ENCODE data around the gene COX7A2. TPM values are rescaled to one million over a fixed set of nuclear protein-coding genes. Genes with fewer than 3 reads are reported as not detected.

Gene COX7A2
- total and polyA plus RNA-seq, 2 of the 13 experiments (the other 11 are each of a cell fraction or from before 2014, with no cell fraction given) = 407 to 556 TPM

DNA sequence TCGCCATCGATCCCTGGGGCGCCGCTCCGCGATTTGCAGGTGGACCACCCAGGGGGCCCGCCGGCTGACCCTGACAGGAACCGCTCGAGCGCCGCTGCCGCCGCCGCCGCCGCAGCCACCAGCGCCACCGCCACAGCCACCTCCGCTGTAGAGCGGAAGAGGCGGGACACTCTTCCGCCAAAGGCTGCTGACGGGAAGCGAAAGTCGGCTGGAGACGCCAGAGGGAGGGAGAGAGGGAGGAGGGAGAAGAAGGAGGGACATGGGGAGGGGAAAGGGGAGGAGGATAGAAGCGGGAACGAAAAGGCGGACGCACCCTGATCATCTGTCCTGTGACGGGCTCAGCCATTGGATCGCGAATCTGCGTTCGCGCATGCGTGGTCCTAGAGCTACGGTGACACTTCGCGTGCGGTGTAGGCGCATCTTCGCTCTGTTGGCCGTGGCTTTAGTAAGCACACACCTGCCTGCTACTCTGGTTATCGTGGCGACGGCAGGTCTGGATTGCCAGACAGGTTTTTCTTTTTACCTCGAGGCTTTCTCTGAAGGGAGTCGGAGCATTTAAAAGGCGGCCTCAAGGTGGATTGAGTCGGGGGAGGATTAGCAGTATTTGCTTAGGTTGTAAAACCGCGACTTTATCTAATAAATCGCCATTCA, 41.2 kb upstream of the COX7A2 start, which contains the start of gene TMEM30A (continued):
- TF ChIP-seq, protein P1, sequence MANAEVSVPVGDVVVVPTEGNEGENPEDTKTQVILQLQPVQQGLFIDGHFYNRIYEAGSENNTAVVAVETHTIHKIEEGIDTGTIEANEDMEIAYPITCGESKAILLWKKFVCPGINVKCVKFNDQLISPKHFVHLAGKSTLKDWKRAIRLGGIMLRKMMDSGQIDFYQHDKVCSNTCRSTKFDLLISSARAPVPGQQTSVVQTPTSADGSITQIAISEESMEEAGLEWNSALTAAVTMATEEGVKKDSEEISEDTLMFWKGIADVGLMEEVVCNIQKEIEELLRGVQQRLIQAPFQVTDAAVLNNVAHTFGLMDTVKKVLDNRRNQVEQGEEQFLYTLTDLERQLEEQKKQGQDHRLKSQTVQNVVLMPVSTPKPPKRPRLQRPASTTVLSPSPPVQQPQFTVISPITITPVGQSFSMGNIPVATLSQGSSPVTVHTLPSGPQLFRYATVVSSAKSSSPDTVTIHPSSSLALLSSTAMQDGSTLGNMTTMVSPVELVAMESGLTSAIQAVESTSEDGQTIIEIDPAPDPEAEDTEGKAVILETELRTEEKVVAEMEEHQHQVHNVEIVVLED (CRISPR knock-in tag; IDR thresholded peaks at IDR 0.05; ENCODE audit: borderline replicate concordance) = peak; percentile 75
- TF ChIP-seq ZNF607 (CRISPR knock-in tag; IDR thresholded peaks at IDR 0.05; ENCODE audit: borderline replicate concordance) (peak; percentile 79; the same call in 1 of the 2 replicates), ZNF138 (CRISPR knock-in tag; IDR thresholded peaks at IDR 0.05; ENCODE audit: low read depth) (no peak), PRPF4 (IDR thresholded peaks at IDR 0.05; ENCODE audit: low read depth, low read length, poor library complexity, severe bottlenecking) (no peak), ZFP1 (CRISPR knock-in tag; IDR thresholded peaks at IDR 0.05) (no peak), ZNF251 (CRISPR knock-in tag; IDR thresholded peaks at IDR 0.05) (peak; percentile 56; the same call in 1 of the 2 replicates), NCOA5 (CRISPR knock-in tag; IDR thresholded peaks at IDR 0.05) (no peak), NCOA2 (CRISPR knock-in tag; IDR thresholded peaks at IDR 0.05) (no peak), BRD4 (CRISPR knock-in tag; IDR thresholded peaks at IDR 0.05) (no peak), DPF2 (CRISPR knock-in tag; IDR thresholded peaks at IDR 0.05; ENCODE audit: borderline replicate concordance, low read depth) (no peak), KLF6 (CRISPR knock-in tag; IDR thresholded peaks at IDR 0.05) (peak; percentile 22; the same call in 1 of the 2 replicates), ADNP (CRISPR knock-in tag; IDR thresholded peaks at IDR 0.05) (no peak)
- TF ChIP-seq, protein P2, sequence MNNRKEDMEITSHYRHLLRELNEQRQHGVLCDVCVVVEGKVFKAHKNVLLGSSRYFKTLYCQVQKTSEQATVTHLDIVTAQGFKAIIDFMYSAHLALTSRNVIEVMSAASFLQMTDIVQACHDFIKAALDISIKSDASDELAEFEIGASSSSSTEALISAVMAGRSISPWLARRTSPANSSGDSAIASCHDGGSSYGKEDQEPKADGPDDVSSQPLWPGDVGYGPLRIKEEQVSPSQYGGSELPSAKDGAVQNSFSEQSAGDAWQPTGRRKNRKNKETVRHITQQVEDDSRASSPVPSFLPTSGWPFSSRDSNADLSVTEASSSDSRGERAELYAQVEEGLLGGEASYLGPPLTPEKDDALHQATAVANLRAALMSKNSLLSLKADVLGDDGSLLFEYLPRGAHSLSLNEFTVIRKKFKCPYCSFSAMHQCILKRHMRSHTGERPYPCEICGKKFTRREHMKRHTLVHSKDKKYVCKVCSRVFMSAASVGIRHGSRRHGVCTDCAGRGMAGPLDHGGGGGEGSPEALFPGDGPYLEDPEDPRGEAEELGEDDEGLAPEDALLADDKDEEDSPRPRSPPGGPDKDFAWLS (CRISPR knock-in tag; IDR thresholded peaks at IDR 0.05; ENCODE audit: borderline replicate concordance) = peak; percentile 43; the same call in 1 of the 2 replicates
- TF ChIP-seq, protein P3, sequence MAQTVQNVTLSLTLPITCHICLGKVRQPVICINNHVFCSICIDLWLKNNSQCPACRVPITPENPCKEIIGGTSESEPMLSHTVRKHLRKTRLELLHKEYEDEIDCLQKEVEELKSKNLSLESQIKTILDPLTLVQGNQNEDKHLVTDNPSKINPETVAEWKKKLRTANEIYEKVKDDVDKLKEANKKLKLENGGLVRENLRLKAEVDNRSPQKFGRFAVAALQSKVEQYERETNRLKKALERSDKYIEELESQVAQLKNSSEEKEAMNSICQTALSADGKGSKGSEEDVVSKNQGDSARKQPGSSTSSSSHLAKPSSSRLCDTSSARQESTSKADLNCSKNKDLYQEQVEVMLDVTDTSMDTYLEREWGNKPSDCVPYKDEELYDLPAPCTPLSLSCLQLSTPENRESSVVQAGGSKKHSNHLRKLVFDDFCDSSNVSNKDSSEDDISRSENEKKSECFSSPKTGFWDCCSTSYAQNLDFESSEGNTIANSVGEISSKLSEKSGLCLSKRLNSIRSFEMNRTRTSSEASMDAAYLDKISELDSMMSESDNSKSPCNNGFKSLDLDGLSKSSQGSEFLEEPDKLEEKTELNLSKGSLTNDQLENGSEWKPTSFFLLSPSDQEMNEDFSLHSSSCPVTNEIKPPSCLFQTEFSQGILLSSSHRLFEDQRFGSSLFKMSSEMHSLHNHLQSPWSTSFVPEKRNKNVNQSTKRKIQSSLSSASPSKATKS (CRISPR knock-in tag; IDR thresholded peaks at IDR 0.05) = no peak
- TF ChIP-seq, protein P4, sequence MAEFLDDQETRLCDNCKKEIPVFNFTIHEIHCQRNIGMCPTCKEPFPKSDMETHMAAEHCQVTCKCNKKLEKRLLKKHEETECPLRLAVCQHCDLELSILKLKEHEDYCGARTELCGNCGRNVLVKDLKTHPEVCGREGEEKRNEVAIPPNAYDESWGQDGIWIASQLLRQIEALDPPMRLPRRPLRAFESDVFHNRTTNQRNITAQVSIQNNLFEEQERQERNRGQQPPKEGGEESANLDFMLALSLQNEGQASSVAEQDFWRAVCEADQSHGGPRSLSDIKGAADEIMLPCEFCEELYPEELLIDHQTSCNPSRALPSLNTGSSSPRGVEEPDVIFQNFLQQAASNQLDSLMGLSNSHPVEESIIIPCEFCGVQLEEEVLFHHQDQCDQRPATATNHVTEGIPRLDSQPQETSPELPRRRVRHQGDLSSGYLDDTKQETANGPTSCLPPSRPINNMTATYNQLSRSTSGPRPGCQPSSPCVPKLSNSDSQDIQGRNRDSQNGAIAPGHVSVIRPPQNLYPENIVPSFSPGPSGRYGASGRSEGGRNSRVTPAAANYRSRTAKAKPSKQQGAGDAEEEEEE (CRISPR knock-in tag; IDR thresholded peaks at IDR 0.05; ENCODE audit: borderline replicate concordance) = no peak

All from HepG2 (cell line).